Measurements from ENCODE around the gene ADCY10.
"Not testable (repeated sequence)": the region's sequence is repeated elsewhere in the genome, so short reads cannot be mapped to it uniquely, and the experiment has no call there.

ADCY10 gene

GRCh38 chr1:167837326-167837725 lies 76.6 kb downstream of the ADCY10 start:
- no peak overlapping the region for H3K27ac Mint-ChIP-seq
- peaks cover 7% of the 10 kb centered on the region for H3K4me1 Mint-ChIP-seq (ENCODE audit: low read depth)
- no peak overlapping the region for H3K4me3 Mint-ChIP-seq
- intact Hi-C loops (cut with micrococcal nuclease), result no loop called here
- no peaks in the 10 kb centered on the region for H3K36me3 Mint-ChIP-seq (ENCODE audit: low read depth)
- no peaks in the 10 kb centered on the region for H3K9me3 Mint-ChIP-seq
- H3K27me3 Mint-ChIP-seq, result peaks cover 1% of the 10 kb centered on the region

- peaks cover 7% of the 10 kb centered on the region for H3K4me1 Mint-ChIP-seq (ENCODE audit: low read depth)
- no peak overlapping the region for H3K27ac Mint-ChIP-seq
- H3K27me3 Mint-ChIP-seq, result peaks cover 1% of the 10 kb centered on the region
- H3K4me3 Mint-ChIP-seq, result no peak overlapping the region
- intact Hi-C loops (cut with micrococcal nuclease), result no loop called here
- H3K9me3 Mint-ChIP-seq, result no peaks in the 10 kb centered on the region
- no peaks in the 10 kb centered on the region for H3K36me3 Mint-ChIP-seq (ENCODE audit: low read depth)
These were observed 77.7 kb downstream of the ADCY10 start for GRCh38 chr1:167836197-167836596.

GRCh38 chr1:167833904-167834303 lies 80.0 kb downstream of the ADCY10 start:
- Mint-ChIP-seq H3K9me3 (no peaks in the 10 kb centered on the region), H3K36me3 (ENCODE audit: low read depth) (no peaks in the 10 kb centered on the region), H3K27me3 (no peaks in the 10 kb centered on the region), H3K27ac (no peak overlapping the region), H3K4me1 (ENCODE audit: low read depth) (peaks cover 7% of the 10 kb centered on the region), H3K4me3 (no peak overlapping the region)
- intact Hi-C loops (cut with micrococcal nuclease), result no loop called here

GRCh38 chr1:167832693-167833092 lies 81.2 kb downstream of the ADCY10 start:
- H3K27ac Mint-ChIP-seq, result no peak overlapping the region
- H3K9me3 Mint-ChIP-seq, result no peaks in the 10 kb centered on the region
- H3K27me3 Mint-ChIP-seq, result no peaks in the 10 kb centered on the region
- H3K4me1 Mint-ChIP-seq (ENCODE audit: low read depth), result peaks cover 7% of the 10 kb centered on the region
- no peak overlapping the region for H3K4me3 Mint-ChIP-seq
- H3K36me3 Mint-ChIP-seq (ENCODE audit: low read depth), result no peaks in the 10 kb centered on the region
- intact Hi-C loops (cut with micrococcal nuclease), result no loop called here

- H3K4me1 Mint-ChIP-seq (ENCODE audit: low read depth); H3K9me3 Mint-ChIP-seq; intact Hi-C loops (cut with micrococcal nuclease); H3K36me3 Mint-ChIP-seq (ENCODE audit: low read depth); H3K4me3 Mint-ChIP-seq; H3K27me3 Mint-ChIP-seq; H3K27ac Mint-ChIP-seq: not testable (repeated sequence)
These were observed 83.3 kb downstream of the ADCY10 start for GRCh38 chr1:167830668-167831067.

- peaks cover 7% of the 10 kb centered on the region for H3K4me1 Mint-ChIP-seq (ENCODE audit: low read depth)
- no peak overlapping the region for H3K27ac Mint-ChIP-seq
- no peaks in the 10 kb centered on the region for H3K9me3 Mint-ChIP-seq
- no peaks in the 10 kb centered on the region for H3K27me3 Mint-ChIP-seq
- H3K4me3 Mint-ChIP-seq, result no peak overlapping the region
- no peaks in the 10 kb centered on the region for H3K36me3 Mint-ChIP-seq (ENCODE audit: low read depth)
- intact Hi-C loops (cut with micrococcal nuclease), result no loop called here
These were observed 84.1 kb downstream of the ADCY10 start for GRCh38 chr1:167829868-167830267.

GRCh38 chr1:167826127-167826526 lies 87.8 kb downstream of the ADCY10 start:
- H3K27ac Mint-ChIP-seq, result no peak overlapping the region
- H3K27me3 Mint-ChIP-seq, result peaks cover 5% of the 10 kb centered on the region
- H3K9me3 Mint-ChIP-seq, result no peaks in the 10 kb centered on the region
- H3K36me3 Mint-ChIP-seq (ENCODE audit: low read depth), result no peaks in the 10 kb centered on the region
- no peak overlapping the region for H3K4me3 Mint-ChIP-seq
- no peaks in the 10 kb centered on the region for H3K4me1 Mint-ChIP-seq (ENCODE audit: low read depth)
- intact Hi-C loops (cut with micrococcal nuclease), result no loop called here

GRCh38 chr1:167825419-167826079 lies 88.4 kb downstream of the ADCY10 start:
- intact Hi-C loops (cut with micrococcal nuclease), result no loop called here
- Mint-ChIP-seq H3K27ac (no peak overlapping the region), H3K9me3 (no peaks in the 10 kb centered on the region), H3K36me3 (ENCODE audit: low read depth) (no peaks in the 10 kb centered on the region), H3K4me3 (no peak overlapping the region), H3K27me3 (peaks cover 8% of the 10 kb centered on the region), H3K4me1 (ENCODE audit: low read depth) (no peaks in the 10 kb centered on the region)

GRCh38 chr1:167824163-167824794 lies 89.7 kb downstream of the ADCY10 start:
- no peak overlapping the region for H3K4me3 Mint-ChIP-seq
- H3K9me3 Mint-ChIP-seq, result no peaks in the 10 kb centered on the region

GRCh38 chr1:167821969-167822685 lies 91.8 kb downstream of the ADCY10 start:
- no peaks in the 10 kb centered on the region for H3K9me3 Mint-ChIP-seq
- intact Hi-C loops (cut with micrococcal nuclease), result no loop called here
- H3K36me3 Mint-ChIP-seq (ENCODE audit: low read depth), result no peaks in the 10 kb centered on the region
- H3K4me3 Mint-ChIP-seq, result no peak overlapping the region
- H3K27ac Mint-ChIP-seq, result no peak overlapping the region
- H3K27me3 Mint-ChIP-seq, result peaks cover 8% of the 10 kb centered on the region
- peaks cover 7% of the 10 kb centered on the region for H3K4me1 Mint-ChIP-seq (ENCODE audit: low read depth)

More at GRCh38 chr1:167824163-167824794, 89.7 kb downstream of the ADCY10 start:
- intact Hi-C loops (cut with micrococcal nuclease), result no loop called here
- no peaks in the 10 kb centered on the region for H3K36me3 Mint-ChIP-seq (ENCODE audit: low read depth)
- H3K27ac Mint-ChIP-seq, result no peak overlapping the region
- H3K27me3 Mint-ChIP-seq, result peaks cover 8% of the 10 kb centered on the region
- peaks cover 7% of the 10 kb centered on the region for H3K4me1 Mint-ChIP-seq (ENCODE audit: low read depth)

GRCh38 chr1:167821356-167821685 lies 92.6 kb downstream of the ADCY10 start:
- Mint-ChIP-seq H3K27ac (no peak overlapping the region), H3K4me1 (ENCODE audit: low read depth) (peaks cover 7% of the 10 kb centered on the region), H3K4me3 (no peak overlapping the region), H3K27me3 (peaks cover 8% of the 10 kb centered on the region), H3K9me3 (no peaks in the 10 kb centered on the region), H3K36me3 (ENCODE audit: low read depth) (no peaks in the 10 kb centered on the region)
- intact Hi-C loops (cut with micrococcal nuclease), result no loop called here

GRCh38 chr1:167820684-167821355 lies 93.1 kb downstream of the ADCY10 start:
- Mint-ChIP-seq H3K4me3 (no peak overlapping the region), H3K4me1 (ENCODE audit: low read depth) (peaks cover 7% of the 10 kb centered on the region), H3K36me3 (ENCODE audit: low read depth) (no peaks in the 10 kb centered on the region), H3K27ac (no peak overlapping the region), H3K27me3 (peaks cover 8% of the 10 kb centered on the region), H3K9me3 (peaks cover 4% of the 10 kb centered on the region)
- intact Hi-C loops (cut with micrococcal nuclease), result no loop called here

GRCh38 chr1:167819849-167820683 lies 93.9 kb downstream of the ADCY10 start:
- peak overlapping the region; percentile 65 for H3K27ac Mint-ChIP-seq
- H3K4me3 Mint-ChIP-seq, result peak overlapping the region; percentile 83
- peaks cover 7% of the 10 kb centered on the region for H3K4me1 Mint-ChIP-seq (ENCODE audit: low read depth)
- peaks cover 11% of the 10 kb centered on the region for H3K9me3 Mint-ChIP-seq
- peaks cover 8% of the 10 kb centered on the region for H3K27me3 Mint-ChIP-seq
- intact Hi-C loops (cut with micrococcal nuclease), result no loop called here
- H3K36me3 Mint-ChIP-seq (ENCODE audit: low read depth), result no peaks in the 10 kb centered on the region
